Activated CD8-positive, alpha-beta memory T cell treated with anti-CD3 and anti-CD28 coated beads, Interleukin-2, amount 10 ng/mL, durations not matched to agents 7 days and 5 days (primary cell): ENCODE measurements around the gene RO60. TPM values are rescaled to one million over a fixed set of nuclear protein-coding genes. Genes with fewer than 3 reads are reported as not detected.
A peak's percentile ranks its signal among the peaks of the same experiment; 100 is the strongest.

Source experiments
- ATAC-seq: fragments of 150-1000 bp; cut with Tn5 transposase; one replicate; pipeline ENCODE4 v1.10.0; 2021; ENCODE audit warnings: moderate library complexity
- CTCF ChIA-PET: fragments of 350-600 bp; sonication (Branson Sonifier 250); formaldehyde crosslinking; loops from one replicate; lab custom pipeline; 2021; ENCODE audit warnings: antibody characterized with exemption; lab: Charles Lee
- DNase-seq: peaks from one replicate; pipeline ENCODE4 v3.0.0-alpha.2; 2020
- H3K27ac Mint-ChIP-seq: one replicate; pipeline ENCODE4 v1.8.0; 2021; ENCODE audit warnings: mild to moderate bottlenecking, mixed read lengths
- H3K27me3 Mint-ChIP-seq: one replicate; pipeline ENCODE4 v1.8.0; 2021; ENCODE audit warnings: mixed read lengths
- H3K36me3 Mint-ChIP-seq: one replicate; pipeline ENCODE4 v1.8.0; 2021; ENCODE audit warnings: mild to moderate bottlenecking, mixed read lengths
- H3K4me1 Mint-ChIP-seq: one replicate; pipeline ENCODE4 v1.8.0; 2021; ENCODE audit warnings: mixed read lengths
- H3K4me3 Mint-ChIP-seq: one replicate; pipeline ENCODE4 v1.8.0; 2021; ENCODE audit warnings: mild to moderate bottlenecking, moderate library complexity, mixed read lengths
- H3K9me3 Mint-ChIP-seq: one replicate; pipeline ENCODE4 v1.8.0; 2022; ENCODE audit warnings: low read depth, mixed read lengths
- total RNA-seq, 2 experiments: library from RNA; stranded (reverse); gene quantifications; one replicate each; pipeline ENCODE4 v1.2.3, GENCODE V29; 2021

RO60 gene
- total RNA-seq, 2 experiments from 2014 or later = 59.0 to 59.3 TPM

DNA sequence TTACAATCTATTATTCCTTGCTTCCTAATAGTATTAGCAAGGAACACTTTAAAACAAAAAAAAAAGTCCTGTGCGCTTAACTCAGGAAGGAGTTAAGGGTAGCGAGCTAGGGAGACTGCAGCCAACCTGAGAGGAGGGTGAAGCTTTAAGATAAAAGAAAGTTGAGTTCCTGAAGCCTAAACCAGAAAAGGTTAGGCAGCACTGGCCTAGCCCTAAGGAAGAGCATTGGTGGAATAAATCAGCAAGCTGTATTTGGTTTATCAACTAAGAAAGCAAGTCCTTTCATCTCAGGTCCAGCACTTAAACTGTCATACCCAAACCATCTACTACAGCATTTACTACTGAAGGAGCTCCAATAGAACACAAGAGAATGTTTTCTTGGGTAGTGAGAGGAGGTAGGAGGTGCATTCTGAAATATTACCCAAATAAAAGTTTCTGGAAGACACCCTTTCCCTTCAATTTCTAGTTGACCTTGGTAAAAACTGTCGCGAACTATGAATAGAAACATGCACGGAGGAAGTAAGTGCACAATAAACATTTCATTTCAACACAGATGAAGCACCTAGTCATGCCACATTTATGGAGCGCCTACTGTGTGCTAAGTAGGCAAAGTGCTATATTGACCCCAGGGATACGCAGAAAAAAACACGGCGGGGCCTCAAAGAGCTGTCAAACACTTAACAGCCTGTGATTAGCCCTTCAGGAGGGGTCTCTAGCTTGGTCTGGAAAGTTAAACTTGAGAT is 44.5 kb downstream of the RO60 start:
- H3K4me1 Mint-ChIP-seq = peaks cover 19% of the 10 kb centered on the region
- CTCF ChIA-PET = interaction anchor here (0.8 to 5.4 kb wide), 5 partner anchors 9 to 45 kb away, joined by 3 to 40 read pairs (median 4); partner anchors contain the start of genes CDC73, RO60 and UCHL5
- peaks cover 4% of the 10 kb centered on the region for H3K27me3 Mint-ChIP-seq
- H3K27ac Mint-ChIP-seq = peak overlapping the region; percentile 34
- ATAC-seq (no peak), DNase-seq (no peak)
- peak overlapping the region; percentile 88 for H3K4me3 Mint-ChIP-seq
- peaks cover 11% of the 10 kb centered on the region for H3K36me3 Mint-ChIP-seq
- H3K9me3 Mint-ChIP-seq = no peaks in the 10 kb centered on the region

GRCh38 chr1:193104502-193104906 is 45.1 kb downstream of the RO60 start:
- DNase-seq (peak; percentile 45), ATAC-seq (peak; percentile 49)
- Mint-ChIP-seq H3K27ac (peak overlapping the region; percentile 71), H3K27me3 (peaks cover 8% of the 10 kb centered on the region), H3K36me3 (peaks cover 10% of the 10 kb centered on the region), H3K4me1 (peaks cover 19% of the 10 kb centered on the region), H3K4me3 (peak overlapping the region; percentile 88), H3K9me3 (no peaks in the 10 kb centered on the region)
- CTCF ChIA-PET = interaction anchor here (0.9 to 5.4 kb wide), 5 partner anchors 11 to 46 kb away, joined by 4 to 40 read pairs (median 4); partner anchors contain the start of genes CDC73, RO60 and UCHL5

DNA sequence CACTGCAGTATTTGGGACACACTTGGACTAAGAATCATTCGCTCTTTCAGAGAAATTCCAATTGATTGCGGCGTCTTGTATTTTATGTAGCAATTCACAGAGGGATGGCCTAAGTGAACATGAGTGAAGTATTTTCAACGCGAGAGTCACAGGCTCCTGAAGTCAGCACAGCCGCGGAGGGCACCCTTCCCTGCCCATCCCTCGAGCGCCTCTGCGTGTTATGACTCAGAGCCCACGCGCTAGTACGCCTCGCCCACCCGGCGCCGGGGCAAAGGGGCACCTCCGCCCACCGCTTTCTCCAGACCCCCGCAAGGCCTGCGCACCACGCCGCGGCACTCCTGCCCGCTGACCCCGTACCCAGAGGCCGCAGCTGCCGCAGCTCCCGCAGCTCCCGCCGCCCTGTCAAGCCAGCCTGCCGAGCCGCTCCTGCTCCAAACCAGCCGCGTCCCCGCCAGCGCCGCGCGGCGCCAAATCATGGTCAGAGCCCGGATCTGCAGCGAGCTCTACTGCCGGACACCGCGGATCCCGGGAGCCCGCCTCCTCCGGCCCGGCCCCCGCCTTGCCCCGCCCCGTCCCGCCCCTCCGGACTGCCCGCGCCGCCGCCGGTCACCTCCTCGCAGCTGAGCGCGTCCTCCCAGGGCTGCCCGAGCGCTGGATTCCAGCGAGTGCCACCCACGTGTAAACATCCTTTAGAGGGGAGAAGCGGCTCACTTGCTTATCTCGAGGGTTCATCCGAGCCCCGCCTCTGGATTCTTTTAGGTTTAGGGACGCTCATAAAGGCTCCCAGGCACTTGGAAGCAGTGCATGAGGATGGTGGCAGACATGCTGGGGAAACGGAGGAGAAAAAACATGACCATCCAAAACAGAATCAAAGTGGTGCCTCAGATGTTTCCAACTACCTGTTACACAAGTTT is 45.8 kb downstream of the RO60 start, which contains the start of gene GLRX2:
TSS of gene GLRX2 (minus strand) at position 508 of the 914 bp plus-strand sequence. CDS start at position 476, 32 bp downstream.
- peak; percentile 70 for DNase-seq
- H3K9me3 Mint-ChIP-seq = no peaks in the 10 kb centered on the region
- ATAC-seq = peak; percentile 90
- H3K4me1 Mint-ChIP-seq = peaks cover 19% of the 10 kb centered on the region
- peak within 1 kb of the TSS; percentile 88 for H3K4me3 Mint-ChIP-seq
- peak within 1 kb of the TSS; percentile 71 for H3K27ac Mint-ChIP-seq
- peaks cover 8% of the 10 kb centered on the region for H3K27me3 Mint-ChIP-seq
- CTCF ChIA-PET = interaction anchor here (1.3 to 5.4 kb wide), 3 partner anchors 15 to 20 kb away, joined by 4 to 40 read pairs (median 4); partner anchors contain the start of gene CDC73
- peaks cover 6% of the 10 kb centered on the region for H3K36me3 Mint-ChIP-seq

DNA sequence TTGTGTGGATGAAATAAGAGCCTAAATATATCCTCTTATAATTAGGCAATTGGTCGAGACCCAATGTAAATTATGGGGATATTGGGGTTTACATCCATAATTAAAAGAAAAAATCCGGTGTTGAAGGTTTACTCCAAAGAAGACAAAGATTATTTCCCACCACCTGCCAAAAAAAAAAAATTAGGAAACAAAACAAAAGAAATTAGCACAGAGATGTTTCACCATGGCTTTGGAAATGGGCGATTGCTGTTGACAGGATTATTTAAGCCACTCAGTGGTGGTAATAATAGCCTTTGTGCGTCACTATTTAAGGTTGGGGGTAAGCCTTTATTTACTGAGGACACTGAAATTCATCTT is 46.4 kb downstream of the RO60 start:
- DNase-seq = no peak
- Mint-ChIP-seq H3K27ac (no peak overlapping the region), H3K4me1 (peaks cover 19% of the 10 kb centered on the region), H3K36me3 (no peaks in the 10 kb centered on the region), H3K9me3 (no peaks in the 10 kb centered on the region), H3K27me3 (peaks cover 8% of the 10 kb centered on the region), H3K4me3 (peak overlapping the region; percentile 88)
- CTCF ChIA-PET = interaction anchor here (2.1 to 5.4 kb wide), 2 partner anchors 16 to 21 kb away, joined by 4 to 40 read pairs; partner anchors contain the start of gene CDC73
- ATAC-seq = no peak

- peaks cover 13% of the 10 kb centered on the region for H3K4me1 Mint-ChIP-seq
- H3K27me3 Mint-ChIP-seq = peaks cover 8% of the 10 kb centered on the region
- DNase-seq (no peak), ATAC-seq (no peak)
- no peaks in the 10 kb centered on the region for H3K9me3 Mint-ChIP-seq
- no peak overlapping the region for H3K4me3 Mint-ChIP-seq
- no peaks in the 10 kb centered on the region for H3K36me3 Mint-ChIP-seq
- H3K27ac Mint-ChIP-seq = no peak overlapping the region
- CTCF ChIA-PET = no interaction called here
Measured at GRCh38 chr1:193108471-193108870, 49.1 kb downstream of the RO60 start.

Other genes starting within 250 kb of the RO60 start
- 10 to 100 TPM; 50.8 to 68.5 TPM for gene UCHL5, start 252 bp upstream of the RO60 start, total RNA-seq
- 10 to 100 TPM; 22.3 to 37.6 TPM for gene GLRX2, start 45.8 kb downstream of the RO60 start, total RNA-seq
- gene CDC73, start 62.4 kb downstream of the RO60 start, total RNA-seq = 10 to 100 TPM; 55.6 to 63.3 TPM
- 1 to 10 TPM in 1 of 2 experiments, under 1 TPM in 1; 0.99 to 2.5 TPM for gene B3GALT2, start 127.0 kb downstream of the RO60 start, total RNA-seq